ENCODE results near the gene SZT2.

SZT2 gene

GRCh38 chr1:43426221-43426620, 36.5 kb downstream of the SZT2 start:
- no peak for DNase-seq

GRCh38 chr1:43427524-43427923, 37.8 kb downstream of the SZT2 start:
- no peak for DNase-seq

GRCh38 chr1:43427941-43428340, 38.2 kb downstream of the SZT2 start:
- no peak for DNase-seq

- DNase-seq, result no peak
These were observed 41.1 kb downstream of the SZT2 start for GRCh38 chr1:43430831-43431230.

GRCh38 chr1:43431676-43432075, 42.0 kb downstream of the SZT2 start:
- no peak for DNase-seq

GRCh38 chr1:43432171-43432860, 42.6 kb downstream of the SZT2 start:
- DNase-seq, result no peak

GRCh38 chr1:43432907-43433306, 43.2 kb downstream of the SZT2 start:
- no peak for DNase-seq

- DNase-seq, result no peak
These were observed 44.6 kb downstream of the SZT2 start for GRCh38 chr1:43434256-43434655.

- DNase-seq, result no peak
These were observed 45.7 kb downstream of the SZT2 start for GRCh38 chr1:43435146-43436145.

- DNase-seq, result no peak
These were observed 46.7 kb downstream of the SZT2 start for GRCh38 chr1:43436371-43436770.

- no peak for DNase-seq
These were observed 47.6 kb downstream of the SZT2 start for GRCh38 chr1:43437031-43437973.

- no peak for DNase-seq
These were observed 48.3 kb downstream of the SZT2 start for GRCh38 chr1:43438006-43438405.

GRCh38 chr1:43438576-43438952, 48.9 kb downstream of the SZT2 start:
- no peak for DNase-seq

- no peak for DNase-seq
These were observed 49.4 kb downstream of the SZT2 start for GRCh38 chr1:43438953-43439581.

- DNase-seq, result no peak
These were observed 50.1 kb downstream of the SZT2 start for GRCh38 chr1:43439781-43440180.

- DNase-seq, result no peak
These were observed 50.7 kb downstream of the SZT2 start for GRCh38 chr1:43440358-43440757.

- DNase-seq, result no peak
These were observed 51.6 kb downstream of the SZT2 start for GRCh38 chr1:43441166-43441893.

GRCh38 chr1:43441894-43442637, 52.4 kb downstream of the SZT2 start:
- no peak for DNase-seq

- no peak for DNase-seq
These were observed 53.1 kb downstream of the SZT2 start for GRCh38 chr1:43442756-43443155.

- DNase-seq, result no peak
These were observed 53.7 kb downstream of the SZT2 start for GRCh38 chr1:43443197-43443946.
